Gastroesophageal sphincter (tissue), 3 donors: Measurements from ENCODE around the gene PCDHGA1.
A peak's percentile ranks its signal among the peaks of the same experiment; 100 is the strongest.

ENCODE experiments used
- CTCF ChIP-seq, 4 experiments: fragments of 200-600 bp in 2 of 4; fragments of 450-650 bp in 2 of 4; sonication (generic) in 1 of 4; IDR thresholded peaks; one replicate each; pipeline ENCODE4 v1.5.1; 2017 to 2019; ENCODE audit warnings: antibody characterized with exemption in 4 of 4, mild to moderate bottlenecking in 2 of 4, moderate library complexity in 2 of 4
- POLR2A ChIP-seq, 2 donors: fragments of 450-650 bp; IDR thresholded peaks; one replicate each; pipeline ENCODE4 v1.6.1; 2017; ENCODE audit warnings: antibody characterized with exemption in 2 of 2, mild to moderate bottlenecking in 2 of 2, moderate library complexity in 1 of 2
- POLR2AphosphoS5 ChIP-seq: sonication (generic); formaldehyde crosslinking; IDR thresholded peaks from one replicate; pipeline ENCODE4 v1.6.1; 2017; ENCODE audit warnings: antibody characterized with exemption

- TF ChIP-seq CTCF (IDR thresholded peaks at IDR 0.05) = peak in 3 of 4 experiments; percentile 14 to 47 (median 23)
- TF ChIP-seq POLR2AphosphoS5 = no peak
- no peak for TF ChIP-seq POLR2A (IDR thresholded peaks at IDR 0.05)
These were observed 24.7 kb downstream of the PCDHGA1 start, which contains the start of gene PCDHGA4 for GRCh38 chr5:141354900-141355469.
